ENCODE results near the gene ZNF211.

Gene ZNF211

DNA sequence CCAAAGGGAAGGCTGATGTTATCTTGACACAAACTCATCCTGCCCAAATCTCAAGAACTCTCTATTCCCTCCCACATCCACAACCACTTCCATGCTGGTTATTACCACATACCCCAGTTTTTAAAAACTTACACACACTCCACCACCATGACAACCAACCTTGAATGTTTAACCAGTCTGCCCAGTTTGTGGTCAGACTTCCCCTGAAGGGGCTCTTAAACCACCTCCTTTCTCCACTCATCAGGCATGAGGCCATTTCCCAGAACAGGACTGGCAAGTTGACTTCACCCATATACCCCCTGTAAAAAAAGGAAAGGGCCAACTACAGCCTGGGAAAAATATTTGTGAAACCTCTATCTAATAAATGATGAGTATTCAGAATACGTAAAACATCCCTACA lies 23.4 kb downstream of the ZNF211 start:
- no peak for DNase-seq (ENCODE audit: low spot score)

DNA sequence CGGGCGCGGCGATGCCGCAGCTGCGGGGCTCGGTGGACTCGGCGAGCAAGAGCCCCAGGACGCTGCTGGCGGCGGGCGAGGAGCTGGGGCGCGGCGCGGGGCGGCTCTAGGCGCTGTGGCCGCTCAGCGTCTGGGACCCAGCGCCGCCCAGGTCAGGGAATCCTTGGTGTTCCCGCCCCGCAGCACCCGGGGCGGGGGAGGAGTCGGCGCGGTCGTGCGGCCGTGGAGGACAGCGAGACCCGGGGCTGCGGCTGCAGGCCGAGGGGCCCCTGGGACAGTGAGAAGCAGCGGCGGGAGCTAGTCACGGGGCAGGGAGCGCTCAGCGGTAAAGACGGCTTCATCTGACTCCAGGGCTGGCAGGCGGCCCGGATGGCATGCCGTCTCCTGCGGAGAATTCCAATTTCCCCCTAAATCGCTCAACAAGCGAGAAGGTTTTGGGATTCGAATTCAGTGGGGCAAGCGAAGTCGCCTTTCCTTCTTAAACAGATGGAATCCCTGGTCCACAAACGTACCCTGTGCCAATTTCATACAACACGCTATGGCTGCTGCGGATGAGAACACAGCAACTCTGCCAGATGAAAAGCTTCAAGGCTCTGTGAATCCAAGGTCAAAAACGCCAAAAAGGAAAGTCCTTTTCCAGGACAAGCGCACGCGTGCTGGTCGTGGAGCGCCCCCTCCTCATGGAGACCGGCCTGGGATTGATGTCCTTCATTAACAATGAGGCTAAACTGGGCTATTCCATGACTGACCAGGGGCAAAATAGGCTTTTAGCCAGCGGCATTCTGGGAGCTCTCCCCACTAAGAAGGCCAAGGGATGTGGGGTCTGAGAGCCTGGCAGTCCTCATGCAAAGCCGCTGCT lies 31.5 kb downstream of the ZNF211 start:
- no peak for DNase-seq (ENCODE audit: low spot score)

DNA sequence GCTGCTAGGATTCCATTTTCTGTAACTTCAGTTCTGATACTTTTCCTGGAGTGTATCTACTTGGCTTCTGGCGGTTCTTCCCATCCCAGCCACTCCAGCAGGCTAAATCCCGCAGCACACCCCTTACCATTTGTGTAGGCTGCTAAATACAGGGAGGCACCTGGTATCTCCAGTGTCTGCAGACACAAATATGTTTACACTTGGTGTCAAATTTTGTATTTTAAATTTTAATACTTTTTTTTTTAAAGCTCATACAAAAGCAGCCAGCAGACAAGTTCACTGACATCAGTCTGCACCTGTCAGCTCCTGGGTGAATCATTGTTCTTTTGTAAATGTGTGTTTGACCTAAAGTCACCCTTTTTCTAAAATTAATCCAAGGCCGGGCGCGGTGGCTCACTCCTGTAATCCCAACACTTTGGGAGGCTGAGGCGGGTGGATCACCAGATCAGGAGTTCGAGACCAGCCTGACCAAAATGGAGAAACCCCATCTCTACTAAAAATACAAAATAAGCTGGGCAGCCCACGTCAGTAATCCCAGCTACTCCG lies 32.4 kb downstream of the ZNF211 start:
- no peak for DNase-seq (ENCODE audit: low spot score)

DNA sequence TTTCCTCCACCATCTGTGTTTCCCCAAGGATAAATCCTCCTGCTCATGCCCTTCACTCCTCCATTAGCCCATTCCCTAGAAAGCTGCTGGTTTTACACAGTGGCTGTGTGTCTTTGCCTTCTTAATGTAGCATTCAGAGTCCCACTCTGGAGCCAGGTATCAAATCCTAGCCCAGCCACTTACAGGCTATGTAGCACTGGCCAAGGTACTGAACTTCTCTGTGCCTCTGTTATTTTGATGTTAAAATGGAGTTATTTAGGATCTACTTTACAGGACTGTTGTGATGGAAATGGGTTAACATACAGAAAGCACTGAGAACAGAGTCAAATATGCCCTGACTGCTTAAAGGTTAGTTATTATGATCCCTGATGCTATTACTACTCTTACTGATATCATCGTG lies 34.3 kb downstream of the ZNF211 start:
- no peak for DNase-seq (ENCODE audit: low spot score)

DNA sequence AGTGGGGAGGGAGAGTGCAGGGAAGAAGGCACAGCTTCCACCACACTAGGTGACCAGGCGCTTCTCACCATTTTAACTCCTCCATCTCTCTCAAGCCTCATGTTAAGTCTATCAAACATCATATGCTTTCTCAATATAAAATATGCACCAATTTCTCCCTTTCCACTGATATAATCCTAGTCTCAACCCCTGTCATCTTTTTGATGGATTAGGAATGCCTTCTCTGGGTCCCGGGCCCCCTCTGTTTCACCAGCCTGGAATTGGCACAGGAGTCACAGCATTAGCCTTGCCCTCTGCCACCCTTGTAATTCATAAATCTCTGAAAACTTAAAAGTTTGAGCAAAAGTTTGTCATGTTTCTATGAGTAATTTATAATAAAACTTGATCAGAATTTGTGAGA lies 35.7 kb downstream of the ZNF211 start, which contains the start of gene ZSCAN4:
Gene ZSCAN4, plus strand, starts transcription at position 301 of the 400 bp plus-strand sequence. CDS start 7,211 bp downstream, outside the sequence.
- no peak for DNase-seq (ENCODE audit: low spot score)

DNA sequence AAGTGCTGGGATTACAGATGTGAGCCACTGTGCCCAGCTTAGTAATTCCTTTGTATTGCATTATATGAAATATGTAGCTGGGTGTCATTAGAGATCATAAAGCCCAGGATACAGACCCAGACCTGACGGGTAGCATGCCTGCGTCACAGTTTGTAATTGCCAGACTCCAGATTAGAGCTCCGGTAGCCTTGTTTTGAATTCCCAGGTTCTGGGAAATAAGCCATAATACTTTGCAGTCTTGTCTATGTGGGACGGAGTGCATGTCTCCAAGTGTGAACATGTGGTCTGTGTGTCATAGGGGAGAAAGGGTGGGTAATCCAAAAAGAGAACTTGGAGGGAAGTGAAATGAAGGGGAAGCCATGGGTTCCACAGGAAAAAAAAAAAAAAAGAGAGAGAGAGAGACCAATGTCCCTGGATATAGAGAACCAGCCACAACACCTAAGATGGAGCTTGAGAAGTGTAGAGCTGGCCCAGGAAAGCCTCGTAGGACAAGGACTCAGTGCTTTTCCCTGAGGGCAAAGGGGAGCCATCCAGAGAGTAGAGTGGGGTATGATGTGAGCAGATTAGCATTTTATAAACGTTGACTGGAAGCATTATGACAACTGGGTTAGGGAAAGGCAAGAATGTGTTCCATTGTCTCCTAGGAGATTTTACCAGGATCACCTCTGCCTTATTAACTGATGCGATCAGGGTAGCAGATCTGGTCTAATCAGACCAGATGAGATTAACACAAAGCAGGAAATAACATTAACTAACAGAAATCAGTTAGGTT lies 38.3 kb downstream of the ZNF211 start:
- no peak for DNase-seq (ENCODE audit: low spot score)

DNA sequence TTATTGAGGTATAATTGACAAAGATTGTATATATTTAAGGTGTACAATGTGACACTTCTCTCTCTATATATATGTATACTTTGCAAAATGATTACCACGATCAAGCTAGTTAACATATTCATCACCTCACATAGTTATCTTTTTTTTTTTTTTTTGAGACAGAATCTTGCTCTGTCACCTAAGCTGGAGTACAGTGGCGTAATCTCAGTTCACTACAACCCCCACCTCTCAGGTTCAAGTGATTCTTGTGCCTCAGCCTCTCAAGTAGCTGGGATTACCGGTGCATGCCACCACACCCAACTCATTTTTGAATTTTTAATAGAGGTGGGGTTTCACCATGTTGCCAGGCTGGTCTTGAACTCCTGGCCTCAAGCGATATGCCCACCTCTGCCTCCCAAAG lies 39.5 kb downstream of the ZNF211 start:
- DNase-seq (ENCODE audit: low spot score) = no peak

DNA sequence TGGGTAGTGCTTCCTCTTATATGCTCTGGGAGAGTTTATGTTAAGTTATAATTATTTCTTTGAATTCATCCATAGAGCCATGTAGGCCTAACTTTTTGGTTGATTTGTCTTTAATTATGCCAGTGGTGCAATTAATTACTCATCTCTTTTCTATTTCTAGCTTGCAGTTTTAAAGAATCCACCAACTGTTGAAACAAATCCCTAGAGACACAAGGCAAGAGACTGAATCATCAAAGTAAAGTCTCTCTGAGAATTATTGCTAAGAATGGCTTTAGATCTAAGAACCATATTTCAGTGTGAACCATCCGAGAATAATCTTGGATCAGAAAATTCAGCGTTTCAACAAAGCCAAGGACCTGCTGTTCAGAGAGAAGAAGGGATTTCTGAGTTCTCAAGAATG lies 42.9 kb downstream of the ZNF211 start:
- no peak for DNase-seq (ENCODE audit: low spot score)

DNA sequence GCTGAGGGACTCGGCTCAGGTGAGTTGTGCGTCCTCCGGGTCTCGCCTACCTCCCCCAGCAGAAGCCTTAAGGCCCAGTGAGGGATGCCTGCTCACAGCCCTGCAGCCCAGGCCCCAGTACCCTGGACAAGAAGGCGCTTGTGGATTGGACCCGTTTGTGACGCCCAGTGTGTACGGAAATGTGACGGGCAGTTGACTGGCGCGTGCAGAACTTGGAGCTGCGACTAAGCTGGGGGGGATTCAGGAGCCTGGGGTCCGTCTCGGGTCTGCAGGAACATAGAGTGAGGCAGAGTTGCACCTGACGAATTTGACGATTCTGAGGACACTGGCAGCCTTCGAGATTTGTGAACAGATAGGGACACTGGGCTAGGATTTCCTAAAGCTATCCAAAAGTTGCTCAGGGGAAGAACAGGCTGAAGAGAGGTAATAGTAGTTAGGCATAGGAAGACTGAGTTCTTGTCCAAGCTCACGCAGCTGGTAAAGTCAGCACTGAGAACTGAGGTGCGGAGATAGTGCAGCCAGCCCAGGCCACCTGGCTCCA lies 49.3 kb downstream of the ZNF211 start:
- DNase-seq (ENCODE audit: low spot score) = no peak

DNA sequence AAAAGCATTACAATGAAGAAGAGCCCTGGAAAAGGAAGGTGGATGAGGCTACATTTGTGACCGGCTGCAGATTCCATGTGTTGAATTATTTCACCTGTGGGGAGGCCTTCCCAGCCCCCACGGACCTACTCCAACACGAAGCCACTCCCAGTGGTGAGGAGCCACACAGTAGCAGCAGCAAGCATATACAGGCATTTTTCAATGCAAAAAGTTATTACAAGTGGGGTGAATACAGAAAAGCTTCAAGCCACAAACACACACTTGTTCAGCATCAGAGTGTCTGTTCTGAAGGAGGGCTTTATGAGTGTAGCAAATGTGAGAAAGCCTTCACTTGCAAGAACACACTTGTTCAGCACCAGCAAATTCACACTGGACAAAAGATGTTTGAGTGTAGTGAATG lies 53.8 kb downstream of the ZNF211 start:
- DNase-seq (ENCODE audit: low spot score) = no peak

DNA sequence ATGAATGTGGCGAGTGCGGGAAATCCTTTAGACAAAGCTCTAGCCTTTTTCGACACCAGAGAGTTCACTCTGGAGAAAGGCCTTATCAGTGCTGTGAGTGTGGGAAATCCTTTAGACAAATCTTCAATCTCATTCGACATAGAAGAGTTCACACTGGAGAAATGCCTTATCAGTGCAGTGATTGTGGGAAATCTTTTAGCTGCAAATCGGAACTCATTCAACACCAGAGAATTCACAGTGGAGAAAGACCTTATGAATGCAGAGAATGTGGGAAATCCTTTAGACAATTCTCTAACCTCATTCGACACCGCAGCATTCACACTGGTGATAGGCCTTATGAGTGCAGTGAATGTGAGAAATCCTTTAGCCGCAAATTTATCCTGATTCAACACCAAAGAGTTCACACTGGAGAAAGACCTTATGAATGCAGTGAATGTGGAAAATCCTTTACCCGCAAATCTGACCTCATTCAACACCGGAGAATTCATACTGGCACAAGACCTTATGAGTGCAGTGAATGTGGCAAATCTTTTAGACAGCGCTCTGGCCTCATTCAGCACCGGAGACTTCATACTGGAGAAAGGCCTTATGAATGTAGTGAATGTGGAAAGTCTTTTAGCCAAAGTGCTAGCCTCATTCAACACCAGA lies 54.5 kb downstream of the ZNF211 start:
- no peak for DNase-seq (ENCODE audit: low spot score)

DNA sequence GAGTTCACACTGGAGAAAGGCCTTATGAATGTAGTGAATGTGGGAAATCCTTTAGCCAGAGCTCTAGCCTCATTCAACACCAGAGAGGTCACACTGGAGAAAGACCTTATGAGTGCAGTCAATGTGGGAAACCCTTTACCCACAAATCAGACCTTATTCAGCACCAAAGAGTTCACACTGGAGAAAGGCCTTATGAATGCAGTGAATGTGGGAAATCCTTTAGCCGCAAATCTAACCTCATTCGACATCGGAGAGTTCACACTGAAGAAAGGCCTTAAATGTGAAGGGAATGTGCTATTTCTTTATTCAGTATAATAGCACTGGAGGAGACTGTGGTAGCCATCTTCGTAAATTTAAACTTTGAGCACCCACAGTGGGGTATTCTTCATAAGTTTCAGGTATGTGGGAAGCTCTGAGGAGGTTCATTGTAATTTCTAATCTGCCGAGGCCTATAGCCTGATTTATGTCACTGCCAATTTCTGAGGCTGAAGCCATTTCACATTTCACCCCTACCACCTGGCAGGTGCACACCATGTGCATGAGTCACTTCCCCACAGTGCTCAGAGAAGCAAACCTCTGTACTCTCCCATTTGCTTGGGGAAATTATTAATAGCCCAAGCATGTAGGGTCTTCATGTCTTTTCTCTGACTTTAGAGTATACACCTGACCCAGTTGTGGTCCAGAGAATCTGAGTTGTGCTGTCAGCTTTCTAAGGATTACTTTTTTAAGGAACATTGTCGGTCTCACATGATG lies 55.2 kb downstream of the ZNF211 start:
- no peak for DNase-seq (ENCODE audit: low spot score)

DNA sequence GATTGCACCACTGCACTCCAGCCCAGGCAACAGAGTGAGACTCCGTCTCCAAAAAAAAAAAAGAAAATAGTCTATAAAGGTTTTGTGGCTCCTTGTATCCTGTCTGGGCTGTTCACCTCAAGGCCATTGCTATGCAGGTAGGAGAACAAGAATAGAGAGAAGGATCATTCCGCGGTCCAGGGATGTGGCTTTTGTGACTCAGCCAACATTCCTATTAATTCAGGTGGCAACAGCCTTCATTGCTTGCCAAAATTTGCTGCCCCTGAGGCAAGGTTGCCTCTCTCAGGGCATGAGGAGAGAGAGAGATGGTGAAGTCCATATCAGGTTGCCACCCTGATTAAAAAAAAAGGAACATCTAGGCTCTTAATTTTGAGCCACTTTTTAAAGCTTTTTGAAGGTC lies 56.8 kb downstream of the ZNF211 start:
- DNase-seq (ENCODE audit: low spot score) = no peak

Data from CD4-positive, alpha-beta T cell treated with Interleukin-15 for 4 hours (primary cell).